HG03045 (cell line): ENCODE results near the gene CDCA7L.
"Not testable (repeated sequence)": the region's sequence is repeated elsewhere in the genome, so short reads cannot be mapped to it uniquely, and the experiment has no call there.

Experiments
- ATAC-seq: cut with Tn5 transposase; IDR thresholded peaks from one replicate; pipeline ENCODE4 v1.9.1; 2021; ENCODE audit warnings: mild to moderate bottlenecking, moderate library complexity; ENCODE audit not compliant: unreplicated experiment

CDCA7L gene

DNA sequence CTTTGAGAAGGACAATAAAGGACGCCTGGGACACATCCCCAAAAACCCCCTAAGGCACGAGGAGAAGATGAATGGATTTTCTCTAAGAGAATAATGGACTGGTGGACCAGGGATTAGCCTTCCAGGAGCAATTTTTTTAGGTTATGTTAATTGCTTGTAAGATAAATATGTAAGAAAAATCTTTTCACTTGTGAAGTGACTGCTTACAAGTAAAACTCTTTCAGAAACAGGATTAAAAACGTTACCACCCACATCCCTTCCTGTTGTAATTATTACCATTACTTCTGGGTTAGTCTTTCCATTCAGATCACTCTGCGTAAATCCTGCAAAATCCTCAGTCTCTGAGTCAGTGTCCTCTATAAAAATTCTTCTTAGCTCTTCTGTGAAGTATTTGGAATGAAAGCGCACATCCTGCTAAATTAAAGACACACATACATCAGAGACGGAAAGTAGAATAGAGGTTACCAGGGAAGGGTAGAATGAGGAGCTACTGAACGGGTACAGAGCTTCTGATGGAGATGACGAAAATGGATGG, 34.3 kb downstream of the CDCA7L start:
- ATAC-seq: no peak

DNA sequence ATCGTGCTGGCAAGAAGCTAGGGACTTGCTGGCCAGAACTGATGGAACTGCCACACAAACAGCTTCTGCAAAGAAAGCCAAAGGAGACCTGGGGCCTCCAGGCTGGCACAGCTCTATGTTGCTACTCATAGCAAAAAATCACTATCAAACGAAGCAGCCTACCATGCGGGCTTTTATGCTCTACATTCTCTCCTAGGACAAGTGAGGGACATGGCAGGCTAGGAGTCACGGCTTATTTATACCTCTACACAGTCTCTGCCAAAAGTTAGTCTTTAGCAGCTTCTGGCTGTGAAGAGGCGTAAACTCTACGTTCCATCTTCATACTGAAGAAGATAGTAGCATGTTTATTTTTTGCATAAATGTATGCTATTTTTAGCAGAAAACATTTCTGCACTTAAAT, 35.4 kb downstream of the CDCA7L start:
- no peak for ATAC-seq

DNA sequence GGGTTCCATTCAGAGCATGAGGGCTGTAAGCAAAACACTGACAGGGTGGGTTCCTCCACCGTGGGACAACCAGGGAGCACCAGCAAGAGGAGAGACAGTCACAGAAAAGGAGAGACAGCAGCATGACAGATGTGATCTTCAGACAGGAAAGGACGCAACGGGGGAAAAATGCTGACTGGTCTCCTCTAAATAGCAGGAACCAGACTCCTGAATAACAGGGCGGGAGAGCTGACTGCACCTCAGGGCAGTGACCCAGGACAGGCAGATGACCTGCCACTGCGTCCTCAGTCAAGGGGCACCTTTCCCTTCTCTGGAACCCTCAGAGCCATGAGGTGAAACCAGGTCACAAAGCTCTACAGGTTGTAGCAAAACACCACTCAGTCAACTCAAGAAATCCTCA, 37.0 kb downstream of the CDCA7L start:
- ATAC-seq: no peak

DNA sequence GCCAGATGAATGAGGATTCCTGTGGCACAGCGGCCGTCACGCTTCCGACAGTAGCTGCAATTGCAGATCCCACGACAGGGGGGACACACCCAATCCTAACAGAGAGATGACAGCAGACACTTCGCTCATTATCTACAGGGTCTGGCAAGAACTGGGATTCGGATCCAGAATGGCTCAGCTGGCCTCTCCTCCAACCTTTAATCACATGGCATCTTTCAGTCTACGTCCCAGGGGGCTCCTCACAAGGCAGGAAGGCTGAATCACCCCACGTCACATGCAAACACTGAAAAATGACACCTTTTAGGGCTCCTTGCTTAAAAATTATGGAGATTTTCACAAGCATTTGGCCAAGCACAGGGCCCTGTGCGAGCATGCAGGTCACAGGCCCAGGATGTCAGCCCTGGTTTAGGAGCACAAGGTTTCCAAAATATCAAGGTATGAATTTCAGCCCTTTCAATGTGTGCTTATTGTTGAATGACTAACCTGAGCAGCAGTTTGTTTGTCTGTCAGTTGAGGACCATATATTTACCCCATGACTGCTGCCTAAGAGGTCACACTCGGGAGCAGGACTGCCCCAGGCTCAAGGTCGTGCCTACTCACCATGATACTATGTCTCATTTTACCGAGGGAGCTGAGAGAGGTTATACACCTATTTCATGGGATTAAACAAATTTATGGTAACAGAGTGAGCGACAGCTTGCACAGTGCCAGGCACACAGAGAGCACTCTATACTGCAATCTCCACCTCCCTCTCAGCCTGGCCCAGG, 42.5 kb downstream of the CDCA7L start:
- ATAC-seq: no peak

DNA sequence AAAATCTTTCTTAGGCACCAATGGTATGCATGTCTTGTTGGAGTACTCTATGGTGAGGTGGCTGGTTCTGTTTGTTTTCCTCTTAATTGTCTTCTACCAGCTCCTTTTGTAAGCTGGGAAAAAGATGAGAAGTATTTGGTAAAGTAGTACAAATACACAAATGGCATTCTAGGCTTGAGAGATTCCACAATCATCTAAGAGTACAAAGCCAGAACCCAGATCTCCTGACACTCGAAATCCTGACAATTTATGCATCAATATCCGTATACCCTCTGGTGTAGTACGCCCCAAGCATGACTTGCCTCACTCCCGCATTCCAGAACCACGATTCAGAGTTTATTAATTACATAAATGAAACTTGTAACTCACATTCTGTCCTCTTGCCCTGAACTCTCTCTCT, 43.5 kb downstream of the CDCA7L start:
- no peak for ATAC-seq

DNA sequence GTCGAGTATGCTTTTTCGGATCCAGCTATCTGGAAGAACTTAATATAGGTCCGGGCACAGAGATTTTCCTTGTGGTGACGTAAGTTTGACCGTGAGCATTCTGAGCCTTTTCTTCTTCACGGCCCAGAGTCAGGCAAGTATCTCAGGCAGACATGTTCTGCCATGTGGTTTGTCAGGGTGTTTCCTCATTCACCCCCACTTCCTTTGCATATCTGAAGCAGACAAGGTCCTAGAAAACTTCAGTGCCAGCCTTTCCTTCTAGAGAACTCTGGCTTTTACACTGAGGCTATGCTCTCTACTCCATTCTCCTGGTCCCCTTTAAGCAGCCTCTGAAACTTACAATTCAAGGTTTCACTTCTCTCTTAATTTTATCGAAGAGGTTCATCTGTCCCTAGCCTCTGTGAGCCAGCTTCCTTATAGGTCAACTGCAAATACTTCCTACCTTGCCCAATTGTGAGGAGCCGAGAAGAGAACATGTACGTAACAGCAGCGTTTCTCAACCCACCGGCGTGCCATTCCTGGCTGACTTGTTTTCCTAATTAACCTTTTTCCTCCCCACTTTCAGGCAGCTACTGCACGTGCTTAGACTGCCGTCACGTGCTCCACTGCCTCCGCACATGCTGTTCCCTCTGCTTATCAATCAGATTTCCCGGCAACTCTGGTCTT, 47.3 kb downstream of the CDCA7L start:
- ATAC-seq: peak; percentile 79

DNA sequence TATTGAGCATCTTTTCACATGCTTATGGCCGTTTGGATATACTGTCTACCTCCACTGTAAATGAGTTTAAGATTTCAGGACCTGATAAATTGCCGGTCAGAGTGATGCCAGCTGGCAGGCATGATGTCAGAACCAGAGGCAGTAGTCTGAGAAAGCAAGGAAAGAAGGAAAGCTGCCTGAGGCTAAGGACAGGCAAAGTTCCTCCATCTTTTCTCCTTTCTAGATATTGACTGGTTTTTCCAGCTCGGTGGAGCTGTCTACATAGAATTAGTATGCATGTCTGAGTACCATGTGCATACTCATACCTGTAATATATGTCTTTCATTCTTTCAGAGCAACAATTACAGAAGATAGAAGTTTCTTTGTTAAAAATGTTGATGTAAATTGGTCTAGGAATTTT, 52.3 kb downstream of the CDCA7L start:
- no peak for ATAC-seq

DNA sequence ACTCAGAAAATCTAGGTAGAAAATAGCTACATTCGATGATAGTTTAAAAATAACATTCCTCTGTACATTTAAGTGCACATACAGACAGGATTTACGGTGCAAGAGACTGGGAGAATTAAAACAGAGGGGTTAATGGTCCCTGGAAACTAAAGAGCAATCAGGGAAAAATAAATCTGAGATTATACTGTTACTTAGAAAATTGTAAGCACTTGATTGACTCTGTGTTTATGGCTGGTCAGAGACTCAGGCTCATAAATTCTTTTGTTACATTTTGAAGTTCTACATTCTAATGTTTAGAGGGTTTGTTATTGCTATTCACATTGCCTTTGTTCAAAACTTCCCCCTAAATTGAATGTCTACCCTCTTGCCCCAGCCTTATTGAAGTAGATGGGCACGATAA, 54.4 kb downstream of the CDCA7L start:
- no peak for ATAC-seq

DNA sequence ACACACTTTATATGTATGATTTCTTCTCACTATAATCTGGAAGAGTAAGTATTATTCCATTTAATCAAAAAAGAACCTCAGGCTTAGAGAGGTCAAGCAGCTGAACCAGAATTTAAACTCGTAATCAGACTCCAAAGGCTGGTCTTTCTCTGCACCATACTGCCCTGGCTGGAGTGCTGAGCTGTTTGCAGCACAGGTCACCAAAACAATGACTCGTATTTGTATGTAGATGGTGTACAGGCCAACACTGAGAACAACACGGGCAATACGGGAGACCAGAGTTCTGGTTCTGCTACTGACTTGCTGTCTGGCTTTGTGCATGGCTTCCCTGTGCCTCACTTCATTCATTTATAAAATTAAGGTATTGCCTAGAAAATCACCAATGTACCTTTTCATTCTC, 57.9 kb downstream of the CDCA7L start:
- no peak for ATAC-seq

DNA sequence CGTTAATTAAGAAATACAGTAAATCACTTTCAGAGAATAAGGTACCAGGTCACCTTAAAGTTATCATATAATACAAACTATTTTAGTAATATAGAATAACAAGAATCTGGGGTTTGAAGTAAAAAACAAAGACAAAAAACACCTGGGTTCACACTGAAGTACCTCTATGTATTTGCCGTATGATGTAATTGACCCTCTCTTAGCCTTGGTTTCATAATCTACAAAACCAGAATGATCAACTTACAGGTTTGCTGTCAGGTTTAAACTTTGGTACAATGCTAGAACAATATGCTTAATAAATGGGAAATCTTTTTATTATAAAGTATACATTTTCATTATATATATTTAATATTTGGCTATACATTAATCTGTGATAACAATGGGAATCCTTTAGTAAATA, 58.3 kb downstream of the CDCA7L start:
- ATAC-seq: no peak

DNA sequence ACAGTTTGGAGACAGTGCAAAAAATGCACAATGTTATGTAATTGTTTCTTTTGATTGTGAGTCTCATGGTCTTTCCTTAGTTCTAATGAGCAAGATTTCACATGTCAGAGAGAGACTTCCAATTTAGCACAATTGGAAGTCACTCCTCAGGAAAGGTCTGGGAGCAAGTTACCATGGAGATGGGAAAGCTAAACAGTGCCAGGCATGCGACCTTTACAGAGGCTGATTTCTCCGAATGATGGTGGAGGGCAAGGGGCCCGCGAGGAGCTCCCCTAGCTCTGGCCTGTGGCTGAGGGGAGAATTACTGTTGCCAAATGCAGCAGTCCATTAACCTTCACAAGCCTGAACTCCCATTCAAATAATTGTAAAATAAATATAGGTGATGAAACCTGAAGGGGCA, 59.3 kb downstream of the CDCA7L start:
- ATAC-seq: no peak

DNA sequence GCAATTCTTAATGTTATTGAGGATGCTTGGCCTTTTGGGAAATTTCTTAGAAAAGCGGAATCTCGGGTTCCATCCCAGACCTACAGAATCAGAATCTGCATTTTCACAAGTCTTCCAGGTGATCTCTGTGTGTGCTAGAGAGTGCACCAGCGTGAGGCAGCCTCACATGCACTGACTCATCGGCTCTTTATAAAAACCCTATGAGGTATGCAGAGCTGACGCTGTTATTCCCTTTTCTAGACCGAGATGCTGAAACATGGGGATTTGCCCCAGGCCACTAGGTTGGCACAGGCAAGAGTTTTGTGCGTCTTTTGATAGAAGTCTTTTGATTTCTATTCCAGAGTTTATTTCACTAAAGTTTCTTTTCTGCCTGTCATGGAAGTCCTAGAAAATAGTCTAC, 61.2 kb downstream of the CDCA7L start:
- no peak for ATAC-seq

DNA sequence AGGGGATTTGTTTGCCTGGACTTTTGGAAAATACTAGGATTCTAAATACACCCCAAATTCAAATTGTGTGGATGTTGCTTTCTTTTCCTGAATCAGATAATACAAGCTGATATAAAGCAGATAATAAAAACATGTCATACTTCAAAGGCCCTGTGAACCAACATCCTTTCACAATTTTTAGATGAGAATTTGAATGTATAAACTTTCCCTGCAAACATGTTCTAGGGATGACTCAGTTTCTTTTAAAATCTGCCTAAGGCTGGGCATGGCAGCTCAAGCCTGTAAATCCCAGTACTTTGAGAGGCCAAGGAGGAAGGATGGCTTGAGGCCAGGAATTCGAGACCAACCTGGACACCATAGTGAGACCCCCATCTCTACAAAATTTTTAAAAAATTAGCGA, 62.2 kb downstream of the CDCA7L start:
- not testable (repeated sequence) for ATAC-seq

DNA sequence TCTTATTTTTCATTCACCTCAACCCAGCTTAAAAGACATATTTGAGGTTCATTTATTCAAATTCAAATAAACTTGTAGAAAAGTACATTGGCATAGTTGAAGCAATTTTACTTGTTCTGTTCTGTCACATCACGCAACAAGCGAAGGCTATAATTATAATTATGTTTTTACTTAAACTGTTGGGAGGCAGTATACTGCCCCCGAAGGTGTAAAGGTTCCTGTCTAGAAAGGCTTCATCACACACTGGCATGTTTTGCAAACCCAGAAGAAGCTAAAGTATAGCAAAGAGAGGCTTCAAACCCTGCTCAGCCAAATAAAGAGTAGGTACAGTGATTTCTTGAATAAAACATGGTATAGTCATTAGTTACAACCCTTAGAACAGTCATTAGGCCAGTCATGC, 62.6 kb downstream of the CDCA7L start:
- ATAC-seq: no peak

DNA sequence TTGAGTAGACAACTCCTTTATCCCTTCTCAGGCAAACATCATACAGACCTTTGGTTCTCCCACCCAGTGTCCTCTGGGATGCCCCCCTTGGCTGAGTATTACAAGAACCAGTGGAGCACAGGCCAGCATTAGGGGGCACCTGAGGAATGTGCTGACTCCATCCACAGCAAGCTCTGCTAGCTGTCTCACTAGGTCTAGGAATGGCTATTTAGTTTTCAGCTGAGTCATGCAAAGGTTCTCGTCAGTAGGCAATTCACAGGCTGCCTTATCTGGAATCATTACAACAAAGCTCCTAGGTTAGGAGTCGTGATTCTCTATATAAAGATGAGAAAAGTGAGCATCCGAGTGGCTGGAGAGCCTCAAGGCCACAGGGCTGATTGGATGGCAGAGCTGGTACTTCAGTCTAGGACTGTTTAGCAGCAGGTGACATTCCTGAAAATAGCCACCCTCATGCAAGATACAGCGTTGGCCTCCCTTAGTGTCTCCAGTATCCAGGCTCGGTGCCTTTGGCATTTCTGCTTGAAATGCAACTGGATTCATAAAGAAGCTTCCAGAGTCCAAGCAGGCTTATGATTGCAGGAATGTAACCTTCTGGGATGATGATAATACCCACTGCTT, 75.8 kb downstream of the CDCA7L start:
- no peak for ATAC-seq

DNA sequence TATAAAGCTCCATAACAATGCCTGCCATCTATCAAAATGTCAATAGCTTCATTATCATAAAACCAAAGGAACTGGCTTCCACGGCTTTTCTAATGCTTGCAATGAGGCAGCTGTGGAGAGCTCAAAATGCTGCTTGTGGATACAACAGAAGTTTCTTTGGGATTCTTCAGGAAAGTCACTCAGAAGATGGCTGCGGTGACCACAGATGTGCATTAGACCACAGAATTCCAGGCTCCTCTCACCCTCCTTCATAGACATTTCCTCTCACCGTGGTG, 77.2 kb downstream of the CDCA7L start:
- ATAC-seq: no peak

DNA sequence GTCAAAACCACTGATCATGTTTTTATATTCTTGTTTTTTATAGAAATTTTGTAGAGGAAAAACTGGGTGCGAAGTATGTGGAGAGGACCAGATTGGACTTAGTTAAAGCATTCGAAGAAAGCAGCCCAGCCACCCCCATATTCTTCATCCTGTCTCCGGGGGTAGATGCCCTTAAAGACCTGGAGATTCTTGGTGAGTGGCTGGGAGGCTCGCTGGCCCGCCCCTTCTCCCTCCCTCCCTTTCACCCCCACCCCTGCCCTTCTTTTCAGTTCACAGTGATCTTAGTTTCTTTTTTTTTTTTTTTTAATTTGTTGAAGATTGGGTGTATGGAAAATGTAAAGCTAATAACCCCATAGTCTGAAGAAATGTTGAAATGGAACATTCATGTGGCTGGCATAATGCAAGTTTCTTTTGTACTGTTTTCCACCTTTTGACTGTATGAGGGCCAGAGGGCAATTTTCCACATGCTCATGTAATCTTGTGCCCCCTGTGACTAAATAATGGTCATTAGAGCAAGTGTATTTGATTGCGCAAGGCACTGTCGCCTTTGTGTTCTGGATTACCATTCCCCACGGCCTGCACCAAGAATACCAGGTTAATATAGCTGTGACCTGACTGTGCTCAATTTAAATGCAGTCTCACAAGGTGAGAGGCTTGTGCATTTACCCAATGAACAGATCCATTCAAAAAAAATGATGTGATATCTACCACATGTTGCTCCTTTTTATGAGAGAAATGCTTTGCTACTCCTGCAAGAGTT, 77.7 kb downstream of the CDCA7L start:
- ATAC-seq: no peak

DNA sequence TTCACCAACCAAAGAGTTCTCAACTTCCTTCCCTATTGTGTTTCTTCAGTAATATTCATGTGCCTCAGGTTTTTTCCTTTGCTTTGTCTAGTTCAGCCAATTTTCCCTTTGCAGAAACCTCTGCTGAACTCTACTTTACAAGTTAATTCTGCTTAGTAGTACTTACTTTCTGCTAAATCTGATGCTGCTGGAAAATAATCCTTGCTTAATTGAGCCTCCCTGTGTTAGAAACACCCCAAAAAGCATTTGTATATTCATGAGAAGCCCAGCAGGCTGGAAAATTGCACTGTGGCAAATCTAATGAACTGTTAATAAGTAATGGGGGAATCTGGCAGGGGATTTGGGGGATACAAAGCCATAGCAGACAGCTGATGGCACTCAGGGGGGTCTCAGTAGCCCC, 78.5 kb downstream of the CDCA7L start:
- no peak for ATAC-seq

DNA sequence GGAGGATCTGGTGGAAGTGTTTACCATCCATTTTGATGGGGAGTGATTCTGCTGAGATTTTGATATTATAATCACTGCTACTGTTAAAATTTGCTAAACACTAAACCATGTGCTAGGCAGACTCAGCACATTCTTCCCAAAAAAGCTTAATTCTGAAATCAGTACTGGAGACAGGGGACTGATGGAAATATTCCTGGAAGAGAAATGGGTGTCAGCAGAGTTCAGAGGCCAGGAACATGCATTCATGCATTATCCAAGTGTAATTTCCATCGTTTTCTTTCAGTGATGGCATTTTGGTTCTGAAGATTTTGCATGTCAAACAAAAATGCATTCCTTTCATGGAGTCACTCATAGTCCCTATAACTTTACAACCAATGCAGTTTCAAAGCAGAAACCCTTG, 79.0 kb downstream of the CDCA7L start:
- no peak for ATAC-seq

DNA sequence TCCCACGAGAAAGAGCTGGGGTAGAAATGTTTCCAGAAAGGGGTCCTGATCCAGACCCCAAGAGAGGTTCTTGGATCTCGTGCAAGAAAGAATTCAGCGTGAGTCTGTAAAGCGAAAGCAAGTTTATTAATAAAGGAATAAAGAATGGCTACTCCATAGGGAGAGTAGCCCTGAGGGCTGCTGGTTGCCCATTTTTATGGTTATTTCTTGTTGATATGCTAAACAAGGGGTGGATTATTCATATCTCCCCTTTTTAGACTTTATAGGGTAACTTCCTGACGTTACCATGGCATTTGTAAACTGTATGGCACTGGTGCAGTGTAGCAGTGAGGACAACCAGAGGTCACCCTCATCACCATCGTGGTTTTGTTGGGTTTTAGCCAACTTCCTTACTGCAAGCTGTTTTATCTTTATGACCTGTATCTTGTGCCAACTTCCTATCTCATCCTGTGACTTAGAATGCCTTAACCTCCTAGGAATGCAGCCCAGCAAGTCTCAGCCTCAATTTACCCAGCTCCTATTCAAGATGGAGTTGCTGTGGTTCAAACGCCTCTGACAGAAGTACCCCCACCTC, 80.0 kb downstream of the CDCA7L start:
- ATAC-seq: not testable (repeated sequence)

DNA sequence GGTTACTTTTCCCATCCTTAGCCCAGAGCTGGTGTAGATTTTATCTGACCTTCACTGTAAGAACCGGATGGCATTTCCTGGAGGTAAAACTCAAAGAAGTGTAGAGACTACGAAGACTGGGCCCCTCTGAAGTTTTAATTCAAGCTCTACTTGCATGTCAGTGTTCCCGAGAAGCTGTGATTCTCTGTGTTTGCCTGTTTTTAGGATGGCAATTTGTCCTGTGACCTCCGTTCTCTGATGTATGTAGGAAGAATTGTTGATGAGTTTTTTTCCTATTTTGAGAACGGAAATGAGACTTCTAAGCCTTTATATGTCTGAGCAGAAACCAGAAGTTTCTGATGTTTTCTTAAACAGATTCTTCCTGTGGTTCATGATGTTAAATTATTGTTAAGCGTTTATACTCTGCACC, 94.1 kb downstream of the CDCA7L start:
- ATAC-seq: no peak
